Stimulated activated CD4-positive, alpha-beta T cell treated with anti-CD3 and anti-CD28 coated beads, Interleukin-2, amount 100 ng/mL, for 48 hours (primary cell): ENCODE data around the gene EID3.
"Not testable (repeated sequence)": the region's sequence is repeated elsewhere in the genome, so short reads cannot be mapped to it uniquely, and the experiment has no call there.

Experiments used
- DNase-seq, 2 donors: peaks; one replicate each; pipeline ENCODE4 v3.0.0-alpha.2; 2020

EID3 gene

GRCh38 chr12:104313568-104314241, 10.2 kb downstream of the EID3 start:
- DNase-seq: no peak

GRCh38 chr12:104314242-104314614, 10.7 kb downstream of the EID3 start:
- no peak for DNase-seq

- DNase-seq: no peak
Measured at GRCh38 chr12:104315326-104316224, 12.0 kb downstream of the EID3 start.

GRCh38 chr12:104316936-104317335, 13.4 kb downstream of the EID3 start:
- no peak for DNase-seq

- DNase-seq: no peak
Measured at GRCh38 chr12:104317538-104318210, 14.1 kb downstream of the EID3 start.

- DNase-seq: no peak
Measured at GRCh38 chr12:104319028-104319427, 15.5 kb downstream of the EID3 start.

- no peak for DNase-seq
Measured at GRCh38 chr12:104319918-104320626, 16.5 kb downstream of the EID3 start.

GRCh38 chr12:104320627-104321024, 17.1 kb downstream of the EID3 start:
- no peak for DNase-seq

GRCh38 chr12:104321949-104322348, 18.4 kb downstream of the EID3 start:
- no peak for DNase-seq

GRCh38 chr12:104322533-104322932, 19.0 kb downstream of the EID3 start:
- DNase-seq: not testable (repeated sequence)

GRCh38 chr12:104323899-104324298, 20.4 kb downstream of the EID3 start:
- DNase-seq: no peak

GRCh38 chr12:104328278-104328677, 24.7 kb downstream of the EID3 start:
- not testable (repeated sequence) for DNase-seq

GRCh38 chr12:104328790-104329189, 25.3 kb downstream of the EID3 start:
- no peak for DNase-seq

- no peak for DNase-seq
Measured at GRCh38 chr12:104329707-104330532, 26.4 kb downstream of the EID3 start.

- DNase-seq: no peak
Measured at GRCh38 chr12:104331376-104331775, 27.8 kb downstream of the EID3 start.

GRCh38 chr12:104332273-104332672, 28.7 kb downstream of the EID3 start:
- not testable (repeated sequence) for DNase-seq

- DNase-seq: no peak
Measured at GRCh38 chr12:104333692-104334255, 30.2 kb downstream of the EID3 start.

- no peak for DNase-seq
Measured at GRCh38 chr12:104334581-104334980, 31.0 kb downstream of the EID3 start.

- DNase-seq: no peak
Measured at GRCh38 chr12:104336115-104336514, 32.6 kb downstream of the EID3 start.

- DNase-seq: no peak
Measured at GRCh38 chr12:104337030-104337558, 33.6 kb downstream of the EID3 start.

- no peak for DNase-seq
Measured at GRCh38 chr12:104339663-104340062, 36.1 kb downstream of the EID3 start.
